ENCODE results near the gene PNO1. TPM values are rescaled to one million over a fixed set of nuclear protein-coding genes. Genes with fewer than 3 reads are reported as not detected.
"Not testable (repeated sequence)": the region's sequence is repeated elsewhere in the genome, so short reads cannot be mapped to it uniquely, and the experiment has no call there.

The PNO1 gene
- total RNA-seq, result 15.0 TPM

GRCh38 chr2:68157402-68158133, at the start of gene PNO1:
TSS of gene PNO1 (plus strand) at chr2:68157888. CDS start at chr2:68157935, 47 bp downstream.
- DNase-seq, result peak; percentile 91

- no peak for DNase-seq
Observed at GRCh38 chr2:68108120-68108519, 49.6 kb upstream of the PNO1 start.

- no peak for DNase-seq
Observed at GRCh38 chr2:68110102-68110501, 47.6 kb upstream of the PNO1 start.

GRCh38 chr2:68115965-68116364, 41.7 kb upstream of the PNO1 start:
- no peak for DNase-seq

- not testable (repeated sequence) for DNase-seq
Observed at GRCh38 chr2:68117922-68118321, 39.8 kb upstream of the PNO1 start.

GRCh38 chr2:68118816-68119215, 38.9 kb upstream of the PNO1 start:
- DNase-seq, result no peak

GRCh38 chr2:68119504-68119903, 38.2 kb upstream of the PNO1 start:
- no peak for DNase-seq

GRCh38 chr2:68121873-68122679, 35.6 kb upstream of the PNO1 start:
- peak; percentile 68 for DNase-seq

- DNase-seq, result no peak
Observed at GRCh38 chr2:68122680-68122964, 35.1 kb upstream of the PNO1 start.

- DNase-seq, result no peak
Observed at GRCh38 chr2:68124321-68124720, 33.4 kb upstream of the PNO1 start.

GRCh38 chr2:68125821-68126220, 31.9 kb upstream of the PNO1 start:
- DNase-seq, result no peak

GRCh38 chr2:68126561-68126960, 31.1 kb upstream of the PNO1 start:
- no peak for DNase-seq

- DNase-seq, result no peak
Observed at GRCh38 chr2:68127358-68128242, 30.1 kb upstream of the PNO1 start.

GRCh38 chr2:68134120-68134519, 23.6 kb upstream of the PNO1 start:
- DNase-seq, result no peak

- DNase-seq, result no peak
Observed at GRCh38 chr2:68134554-68134953, 23.1 kb upstream of the PNO1 start.

- DNase-seq, result no peak
Observed at GRCh38 chr2:68135448-68136320, 22.0 kb upstream of the PNO1 start.

- DNase-seq, result no peak
Observed at GRCh38 chr2:68141875-68142274, 15.8 kb upstream of the PNO1 start.

GRCh38 chr2:68151037-68151436, 6.7 kb upstream of the PNO1 start:
- no peak for DNase-seq

GRCh38 chr2:68152681-68153347, 4.9 kb upstream of the PNO1 start:
- no peak for DNase-seq

GRCh38 chr2:68155618-68156017, 2.1 kb upstream of the PNO1 start:
- DNase-seq, result no peak

GRCh38 chr2:68156419-68156818, 1.3 kb upstream of the PNO1 start:
- no peak for DNase-seq

Measured in occipital lobe (tissue), 2 donors.